ENCODE results near the gene ANGEL1. TPM values are rescaled to one million over a fixed set of nuclear protein-coding genes. Genes with fewer than 3 reads are reported as not detected.

The ANGEL1 gene
- total and polyA plus RNA-seq, 2 of the 13 experiments (the other 11 are each of a cell fraction or from before 2014, with no cell fraction given): 14.3 to 20.1 TPM

GRCh38 chr14:76812422-76813383 is at the start of gene ANGEL1 (continued):
- TF ChIP-seq TBX3 (IDR thresholded peaks at IDR 0.05; ENCODE audit: borderline replicate concordance) (no peak), SALL1 (CRISPR knock-in tag; IDR thresholded peaks at IDR 0.05) (peak; percentile 85), ZNF280D (CRISPR knock-in tag; IDR thresholded peaks at IDR 0.05) (no peak), THRA (CRISPR knock-in tag; IDR thresholded peaks at IDR 0.05; ENCODE audit: borderline replicate concordance) (no peak), ZBTB26 (CRISPR knock-in tag; IDR thresholded peaks at IDR 0.05; ENCODE audit: borderline replicate concordance) (peak; percentile 29; the same call in 1 of the 2 replicates), MTERF4 (CRISPR knock-in tag; IDR thresholded peaks at IDR 0.05) (no peak), ZFP36L1 (CRISPR knock-in tag; IDR thresholded peaks at IDR 0.05) (no peak), ZNF737 (CRISPR knock-in tag; IDR thresholded peaks at IDR 0.05; ENCODE audit: borderline replicate concordance) (peak; percentile 63; the same call in 1 of the 2 replicates), ZNF12 (CRISPR knock-in tag; IDR thresholded peaks at IDR 0.05) (peak; percentile 49), TBX2 (CRISPR knock-in tag; IDR thresholded peaks at IDR 0.05; ENCODE audit: borderline replicate concordance) (peak; percentile 86), CHCHD3 (CRISPR knock-in tag; IDR thresholded peaks at IDR 0.05) (no peak), ZNF530 (CRISPR knock-in tag; IDR thresholded peaks at IDR 0.05; ENCODE audit: low read depth) (no peak), ZNF883 (CRISPR knock-in tag; IDR thresholded peaks at IDR 0.05; ENCODE audit: not compliant biosample characterization) (peak; percentile 73), FOXP1 (IDR thresholded peaks at IDR 0.05) (no peak), FOXP1 (CRISPR knock-in tag; IDR thresholded peaks at IDR 0.05) (no peak), ELF4 (CRISPR knock-in tag; IDR thresholded peaks at IDR 0.05; ENCODE audit: borderline replicate concordance) (no peak), PHF20 (CRISPR knock-in tag; IDR thresholded peaks at IDR 0.05) (peak; percentile 84), PHF5A (CRISPR knock-in tag; IDR thresholded peaks at IDR 0.05; ENCODE audit: low read depth, unreplicated experiment) (no peak), ZNF512 (CRISPR knock-in tag; IDR thresholded peaks at IDR 0.05) (no peak), ZNF557 (CRISPR knock-in tag; IDR thresholded peaks at IDR 0.05) (no peak), SKI (IDR thresholded peaks at IDR 0.05; ENCODE audit: partially characterized antibody) (peak; percentile 59)

All from HepG2 (cell line).